K562 (cell line): ENCODE measurements around the gene HOGA1. TPM values are rescaled to one million over a fixed set of nuclear protein-coding genes. Genes with fewer than 3 reads are reported as not detected.
A peak's percentile ranks its signal among the peaks of the same experiment; 100 is the strongest.

Source experiments
- ATAC-seq: fragments of 200-7000 bp; cut with Tn5 transposase; 3 replicates; pipeline ENCODE4 v1.9.1; 2020; ENCODE audit warnings: moderate library complexity
- BruUV-seq: library from RNA; stranded (reverse); fragments of 400-500 nt; replicated peaks from 2 replicates; lab custom pipeline; 2021; lab: Mats Ljungman, UMichigan
- CTCF ChIA-PET: fragments of 300-600 bp; formaldehyde crosslinking; extraction: SDS; loops from one replicate; lab custom pipeline; 2021; ENCODE audit warnings: low intra/inter-chr PET ratio; lab: Yijun Ruan, JAX
- POLR2A ChIA-PET: fragments of 300-600, 350-650 bp; sonication (Branson Sonifier 250); formaldehyde crosslinking; extraction: SDS; loops from one replicate; lab custom pipeline; 2021; ENCODE audit warnings: antibody characterized with exemption, inconsistent platforms; lab: Yijun Ruan, JAX
- DNase-seq, 4 experiments: peaks; one replicate each; pipeline versions ENCODE4 v3.0.0 to v3.0.0-alpha.2; 2011 to 2018; ENCODE audit warnings: low spot score in 3 of 4, mixed read lengths in 3 of 4; ENCODE audit errors: extremely low read depth in 1 of 4
- FAIRE-seq: peaks from 2 replicates; lab custom pipeline; 2011; peaks lifted over from hg19 to GRCh38; lab: Jason Lieb, UNC
- H2AFZ ChIP-seq: 2 replicates; pipeline ENCODE4 v1.6.0; 2011; ENCODE audit warnings: low read depth, low read length, control low read depth, inconsistent platforms
- H3K27ac ChIP-seq: fragments of 200-600 bp; 3 replicates; pipeline ENCODE4 v1.8.0; 2011; ENCODE audit warnings: low read depth, mild to moderate bottlenecking, control low read depth, inconsistent platforms, low read length, moderate library complexity, mixed read lengths; ENCODE audit errors: extremely low read depth
- H3K27me3 ChIP-seq, 2 experiments: fragments of 300-600 bp in 1 of 2; 2 replicates in 1 of 2; 3 replicates in 1 of 2; pipeline versions ENCODE4 v1.6.0 to v1.8.0; 2011; ENCODE audit warnings: inconsistent platforms in 2 of 2, low read length in 2 of 2, mild to moderate bottlenecking in 1 of 2, mixed read lengths in 1 of 2, moderate library complexity in 1 of 2; ENCODE audit not compliant: control insufficient read depth in 2 of 2, insufficient read depth in 2 of 2
- H3K36me3 ChIP-seq: fragments of 300-600 bp; 3 replicates; pipeline ENCODE4 v1.8.0; 2011; ENCODE audit warnings: mild to moderate bottlenecking, low read length, inconsistent platforms; ENCODE audit not compliant: control insufficient read depth, insufficient read depth
- H3K4me1 ChIP-seq, 2 experiments: fragments of 200-600 bp in 1 of 2; replicated peaks in 1 of 2; 2 replicates in 1 of 2; 3 replicates in 1 of 2; pipeline versions ENCODE4 v1.5.1 to v1.8.0; 2011; ENCODE audit warnings: inconsistent platforms in 2 of 2, low read length in 2 of 2, mild to moderate bottlenecking in 1 of 2, mixed read lengths in 1 of 2, moderate library complexity in 1 of 2; ENCODE audit not compliant: control insufficient read depth in 2 of 2, insufficient read depth in 2 of 2
- H3K4me2 ChIP-seq: 2 replicates; pipeline ENCODE4 v1.6.1; 2011; ENCODE audit warnings: low read length, control low read depth, inconsistent platforms, mixed read lengths; ENCODE audit not compliant: insufficient read depth
- H3K4me3 ChIP-seq: fragments of 200-600 bp; sonication (generic), shearing (Covaris generic); 2 replicates; pipeline ENCODE4 v1.5.1; 2016; ENCODE audit warnings: control low read depth, inconsistent platforms
- H3K79me2 ChIP-seq: fragments of 200-600 bp; 3 replicates; pipeline ENCODE4 v1.8.0; 2011; ENCODE audit warnings: low read length, inconsistent platforms; ENCODE audit not compliant: control insufficient read depth, insufficient read depth
- H3K9ac ChIP-seq, 2 experiments: 2 replicates each; pipeline versions ENCODE4 v1.6.0 to v1.6.1; 2011; ENCODE audit warnings: low read depth in 2 of 2, low read length in 2 of 2, control low read depth in 1 of 2, inconsistent platforms in 1 of 2, mild to moderate bottlenecking in 1 of 2, mixed read lengths in 1 of 2; ENCODE audit not compliant: insufficient read depth in 1 of 2
- H3K9me1 ChIP-seq: one replicate; pipeline ENCODE4 v1.6.0; 2011; ENCODE audit warnings: inconsistent platforms, mild to moderate bottlenecking, low read length, moderate library complexity; ENCODE audit not compliant: control insufficient read depth, insufficient read depth
- H3K9me3 ChIP-seq: replicated peaks from 2 replicates; pipeline ENCODE4 v1.5.1; 2011; ENCODE audit warnings: low read depth, low read length, inconsistent platforms; ENCODE audit not compliant: control insufficient read depth, insufficient read depth
- H4K20me1 ChIP-seq: replicated peaks from 2 replicates; pipeline ENCODE4 v1.6.1; 2011; ENCODE audit warnings: low read length, inconsistent platforms, mixed read lengths; ENCODE audit not compliant: control insufficient read depth, insufficient read depth
- C11orf30 ChIP-seq: fragments of 450-650 bp; IDR thresholded peaks from 2 replicates; pipeline ENCODE4 v1.6.1; 2016; ENCODE audit warnings: low read depth, mild to moderate bottlenecking
- CHD2 ChIP-seq: IDR thresholded peaks from 2 replicates; pipeline ENCODE4 v1.6.1; 2011; ENCODE audit warnings: low read depth, low read length
- CSDE1 ChIP-seq, 2 experiments: fragments of 450-650 bp; IDR thresholded peaks; 2 replicates each; pipeline ENCODE4 v1.6.1; 2016; ENCODE audit warnings: mild to moderate bottlenecking in 1 of 2
- ETV5 ChIP-seq: sonication (generic); formaldehyde crosslinking; IDR thresholded peaks from 2 replicates; pipeline ENCODE4 v1.4.0; 2020; ENCODE audit warnings: low read depth, mild to moderate bottlenecking, missing genetic modification reagents
- FUS ChIP-seq: fragments of 200-400 bp; formaldehyde crosslinking; optimal IDR thresholded peaks from 2 replicates; pipeline ENCODE3; 2017; ENCODE audit warnings: low read depth, low read length
- HNRNPH1 ChIP-seq: fragments of 200-400 bp; formaldehyde crosslinking; optimal IDR thresholded peaks from 2 replicates; pipeline ENCODE3; 2017; ENCODE audit warnings: low read depth, mild to moderate bottlenecking, low read length, moderate library complexity
- MYC ChIP-seq, 2 experiments: fragments of 250-450 bp in 1 of 2; sonication (Bioruptor Pico) in 1 of 2; IDR thresholded peaks; 2 replicates each; pipeline versions ENCODE4 v1.5.1 to v1.6.1; 2012 to 2021; ENCODE audit warnings: low read depth in 2 of 2, borderline replicate concordance in 1 of 2, improper control_type of control experiment in 1 of 2, low read length in 1 of 2, mild to moderate bottlenecking in 1 of 2, moderate library complexity in 1 of 2
- NCOA2 ChIP-seq, 2 experiments: fragments of 450-650 bp; IDR thresholded peaks; 2 replicates each; pipeline ENCODE4 v1.6.1; 2018; ENCODE audit warnings: mild to moderate bottlenecking in 2 of 2, moderate library complexity in 1 of 2; ENCODE audit not compliant: partially characterized antibody in 2 of 2
- NFE2L1 ChIP-seq: fragments of 450-650 bp; IDR thresholded peaks from 2 replicates; pipeline ENCODE4 v1.6.1; 2016; ENCODE audit warnings: missing genetic modification characterization, low read depth, mild to moderate bottlenecking, missing compliant biosample characterization, moderate library complexity, borderline replicate concordance
- NUFIP1 ChIP-seq: fragments of 450-650 bp; IDR thresholded peaks from 2 replicates; pipeline ENCODE4 v1.6.1; 2018; ENCODE audit not compliant: partially characterized antibody
- RB1 ChIP-seq: fragments of 450-650 bp; IDR thresholded peaks from 2 replicates; pipeline ENCODE4 v1.6.1; 2017; ENCODE audit warnings: low read depth, mild to moderate bottlenecking
- RFX1 ChIP-seq: fragments of 450-650 bp; IDR thresholded peaks from 2 replicates; pipeline ENCODE4 v1.6.1; 2016; ENCODE audit warnings: mild to moderate bottlenecking, moderate library complexity
- SMAD1 ChIP-seq: fragments of 150-350 bp; IDR thresholded peaks from 2 replicates; pipeline ENCODE4 v1.6.1; 2014; ENCODE audit warnings: low read length, low read depth; ENCODE audit not compliant: partially characterized antibody
- ZNF121 ChIP-seq: sonication (generic); formaldehyde crosslinking; conservative IDR thresholded peaks from 2 replicates; pipeline ENCODE4 v1.8.0; 2022; ENCODE audit warnings: missing genetic modification reagents
- ZNF408 ChIP-seq: fragments of 250-450 bp; sonication (Bioruptor Pico); IDR thresholded peaks from 2 replicates; pipeline ENCODE4 v1.4.0; 2020; ENCODE audit warnings: low read depth, mild to moderate bottlenecking, moderate library complexity
- WGBS: fragments of 100-300 bp; shearing (Covaris generic); methylation state at CpG from one replicate; pipeline ENCODE4 v1.1.6; 2016; ENCODE audit warnings: low coverage, mixed read lengths; ENCODE audit not compliant: insufficient coverage; ENCODE audit errors: missing lambda C conversion rate; 5-methylcytosine and 5-hydroxymethylcytosine counted together
- in situ Hi-C: fragments of 300-500 bp; cut with MboI; formaldehyde crosslinking; loops from 4 replicates; pipeline ENCODE4 v1.15.0; 2018; ENCODE audit warnings: inconsistent platforms, mixed read lengths
- intact Hi-C: fragments of 100-400 bp; cut with micrococcal nuclease; formaldehyde crosslinking; loops from 2 replicates; pipeline ENCODE4 v1.14.2; 2022
- polyA plus RNA-seq, 8 experiments: library from polyadenylated mRNA; depleted of rRNA in 4 of 8; stranded (reverse) in 5 of 8; unstranded in 3 of 8; fragments of >200 nt; fragmentation: Nextera tagmentation in 2 of 8; fragmentation: Illumina TruSeq in 1 of 8; extraction: Ambion mirVana in 2 of 8; extraction: Trizol in 1 of 8; gene quantifications; 2 replicates each; pipeline versions ENCODE4 v1.2.1 to v1.2.3, GENCODE V29; 2011 to 2014; ENCODE audit warnings: inconsistent platforms in 1 of 8, missing spikeins in 1 of 8
- total RNA-seq, 7 experiments: library from RNA; depleted of rRNA in 6 of 7; stranded (reverse); fragments of >200 nt in 6 of 7; fragmentation: Illumina TruSeq in 2 of 7; extraction: Trizol in 2 of 7; gene quantifications; 2 replicates each; pipeline versions ENCODE4 v1.2.1 to v1.2.3, GENCODE V29; 2011 to 2021; ENCODE audit warnings: low replicate concordance in 1 of 7
- TF ChIP-seq, protein P1 (sequence below): sonication (generic); formaldehyde crosslinking; IDR thresholded peaks from 2 replicates; pipeline ENCODE4 v1.8.1; 2023; ENCODE audit warnings: mild to moderate bottlenecking, missing genetic modification reagents
- TF ChIP-seq, protein P2 (sequence below): fragments of 250-450 bp; sonication (Bioruptor Pico); IDR thresholded peaks from 2 replicates; pipeline ENCODE4 v1.9.0; 2021; ENCODE audit warnings: mild to moderate bottlenecking, inconsistent platforms

Gene HOGA1
- total and polyA plus RNA-seq, 9 of the 15 experiments (the other 6 are each of a cell fraction or from before 2014, with no cell fraction given) = not detected

DNA sequence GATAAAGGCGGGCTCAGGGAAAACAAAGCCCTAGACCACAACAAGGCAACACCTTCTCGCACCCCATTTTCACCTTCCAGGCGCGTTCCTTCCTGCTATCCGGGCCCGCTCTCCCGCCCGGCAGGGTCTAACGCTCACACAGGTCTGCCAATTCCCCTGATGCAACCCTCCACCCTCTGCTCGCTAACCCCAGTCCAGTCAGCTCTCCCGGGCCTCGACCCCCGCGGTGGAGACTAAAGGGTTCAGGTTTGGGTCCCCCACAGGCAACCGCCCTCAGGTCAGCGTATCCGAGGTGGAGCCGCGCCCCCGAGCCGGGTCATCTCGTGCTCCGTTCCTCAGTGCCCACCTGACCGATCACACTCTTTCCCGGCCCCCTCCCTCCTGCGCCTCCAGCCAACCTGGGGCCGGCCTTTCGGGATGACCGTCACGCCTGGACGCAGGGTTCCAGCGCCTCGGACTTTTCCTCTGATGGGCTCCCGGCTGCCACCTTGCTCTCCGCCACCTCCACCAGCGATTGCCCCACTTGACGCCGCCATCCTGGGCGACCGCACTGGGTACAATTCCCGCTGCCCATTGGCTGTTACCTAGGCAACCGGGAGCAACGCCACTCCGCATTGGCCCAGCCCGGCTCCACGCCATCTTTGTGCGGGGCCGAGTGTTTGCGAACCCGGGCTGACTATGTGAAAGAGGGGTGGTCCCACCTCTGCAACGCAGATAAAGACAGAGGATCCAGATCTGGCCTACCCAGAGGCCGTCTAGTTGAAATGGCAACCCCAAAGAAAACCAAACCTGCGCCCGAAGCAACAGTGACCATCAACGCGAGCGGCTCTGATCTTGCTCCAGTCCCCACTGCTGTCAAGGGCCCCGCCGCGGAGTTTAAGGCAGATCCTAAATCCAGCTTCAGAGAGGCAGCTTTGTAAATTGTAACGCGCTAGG lies 49.0 kb downstream of the HOGA1 start, which contains the start of gene MORN4:
MORN4 (minus strand) TSS at position 552 of the 936 bp plus-strand sequence. CDS start 13,847 bp downstream, outside the sequence.
- Histone ChIP-seq H3K4me1 (peaks cover 2 to 12% of the 10 kb centered on the region in 2 experiments; a peak in 4 of 5 replicates), H2AFZ (peak within 1 kb of the TSS; percentile 99), H3K4me3 (peak within 1 kb of the TSS; percentile 72), H3K9me1 (no peaks in the 10 kb centered on the region), H4K20me1 (no peaks in the 10 kb centered on the region), H3K4me2 (peak within 1 kb of the TSS; percentile 91), H3K27ac (peak within 1 kb of the TSS; percentile 58), H3K9ac (peak within 1 kb of the TSS; percentile 72 to 95), H3K36me3 (peaks cover 5% of the 10 kb centered on the region; the same call in 1 of the 3 replicates), H3K79me2 (peaks cover 27% of the 10 kb centered on the region), H3K9me3 (no peaks in the 10 kb centered on the region), H3K27me3 (no peaks in the 10 kb centered on the region)
- FAIRE-seq = peak; percentile 76
- ChIA-PET POLR2A (interaction anchor here (0.6 kb wide), 1 partner anchor 165 kb away, joined by 4 read pairs; no protein-coding TSS in a partner anchor), CTCF (no interaction called here)
- intact Hi-C loops (no loop called here), in situ Hi-C loops (no loop called here)
- ATAC-seq = peak; percentile 97
- WGBS = 0% methylated on average over 26 of the region's 62 CpGs
- BruUV-seq = no TSS peak
- peak; percentile 77 to 93 (median 85) for DNase-seq
- TF ChIP-seq SMAD1 = no peak
- TF ChIP-seq, protein P1, sequence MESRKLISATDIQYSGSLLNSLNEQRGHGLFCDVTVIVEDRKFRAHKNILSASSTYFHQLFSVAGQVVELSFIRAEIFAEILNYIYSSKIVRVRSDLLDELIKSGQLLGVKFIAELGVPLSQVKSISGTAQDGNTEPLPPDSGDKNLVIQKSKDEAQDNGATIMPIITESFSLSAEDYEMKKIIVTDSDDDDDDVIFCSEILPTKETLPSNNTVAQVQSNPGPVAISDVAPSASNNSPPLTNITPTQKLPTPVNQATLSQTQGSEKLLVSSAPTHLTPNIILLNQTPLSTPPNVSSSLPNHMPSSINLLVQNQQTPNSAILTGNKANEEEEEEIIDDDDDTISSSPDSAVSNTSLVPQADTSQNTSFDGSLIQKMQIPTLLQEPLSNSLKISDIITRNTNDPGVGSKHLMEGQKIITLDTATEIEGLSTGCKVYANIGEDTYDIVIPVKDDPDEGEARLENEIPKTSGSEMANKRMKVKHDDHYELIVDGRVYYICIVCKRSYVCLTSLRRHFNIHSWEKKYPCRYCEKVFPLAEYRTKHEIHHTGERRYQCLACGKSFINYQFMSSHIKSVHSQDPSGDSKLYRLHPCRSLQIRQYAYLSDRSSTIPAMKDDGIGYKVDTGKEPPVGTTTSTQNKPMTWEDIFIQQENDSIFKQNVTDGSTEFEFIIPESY (CRISPR knock-in tag) = no peak
- TF ChIP-seq FUS = no peak
- no peak for TF ChIP-seq HNRNPH1
- peak; percentile 99 for TF ChIP-seq RFX1
- TF ChIP-seq ZNF408 (CRISPR knock-in tag) = no peak
- TF ChIP-seq NFE2L1 (tag) = no peak
- peak in 1 of 2 experiments; percentile 92 for TF ChIP-seq NCOA2 (IDR thresholded peaks at IDR 0.05; ENCODE audit: partially characterized antibody in 2 of 2)
- peak; percentile 77 for TF ChIP-seq CHD2
- TF ChIP-seq, protein P2, sequence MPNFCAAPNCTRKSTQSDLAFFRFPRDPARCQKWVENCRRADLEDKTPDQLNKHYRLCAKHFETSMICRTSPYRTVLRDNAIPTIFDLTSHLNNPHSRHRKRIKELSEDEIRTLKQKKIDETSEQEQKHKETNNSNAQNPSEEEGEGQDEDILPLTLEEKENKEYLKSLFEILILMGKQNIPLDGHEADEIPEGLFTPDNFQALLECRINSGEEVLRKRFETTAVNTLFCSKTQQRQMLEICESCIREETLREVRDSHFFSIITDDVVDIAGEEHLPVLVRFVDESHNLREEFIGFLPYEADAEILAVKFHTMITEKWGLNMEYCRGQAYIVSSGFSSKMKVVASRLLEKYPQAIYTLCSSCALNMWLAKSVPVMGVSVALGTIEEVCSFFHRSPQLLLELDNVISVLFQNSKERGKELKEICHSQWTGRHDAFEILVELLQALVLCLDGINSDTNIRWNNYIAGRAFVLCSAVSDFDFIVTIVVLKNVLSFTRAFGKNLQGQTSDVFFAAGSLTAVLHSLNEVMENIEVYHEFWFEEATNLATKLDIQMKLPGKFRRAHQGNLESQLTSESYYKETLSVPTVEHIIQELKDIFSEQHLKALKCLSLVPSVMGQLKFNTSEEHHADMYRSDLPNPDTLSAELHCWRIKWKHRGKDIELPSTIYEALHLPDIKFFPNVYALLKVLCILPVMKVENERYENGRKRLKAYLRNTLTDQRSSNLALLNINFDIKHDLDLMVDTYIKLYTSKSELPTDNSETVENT (CRISPR knock-in tag) = no peak
- no peak for TF ChIP-seq NUFIP1
- peak; percentile 66 for TF ChIP-seq C11orf30
- peak; percentile 33; the same call in 1 of the 2 replicates for TF ChIP-seq MYC (IDR thresholded peaks at IDR 0.05; ENCODE audit: low read depth, low read length)
- TF ChIP-seq MYC (CRISPR knock-in tag; IDR thresholded peaks at IDR 0.05; ENCODE audit: borderline replicate concordance, low read depth) = no peak
- no peak for TF ChIP-seq RB1
- no peak for TF ChIP-seq ETV5 (CRISPR knock-in tag)
- TF ChIP-seq CSDE1 (IDR thresholded peaks at IDR 0.05) = peak; percentile 79 to 94; a peak in 3 of 4 replicates
- TF ChIP-seq ZNF121 (CRISPR knock-in tag) = no peak
